IPS-20b (cell line): Measurements from ENCODE around the gene RSPH9.

Source experiments
- H3K27ac ChIP-seq: one replicate; pipeline ENCODE4 v1.5.1; 2013; ENCODE audit warnings: low read length
- H3K27me3 ChIP-seq: 2 replicates; pipeline ENCODE4 v1.6.1; 2013; ENCODE audit warnings: mild to moderate bottlenecking, low read length, inconsistent platforms; ENCODE audit not compliant: insufficient read depth
- H3K36me3 ChIP-seq: 2 replicates; pipeline ENCODE4 v1.6.1; 2013; ENCODE audit warnings: low read depth, mild to moderate bottlenecking, inconsistent platforms, low read length, moderate library complexity; ENCODE audit not compliant: insufficient read depth
- H3K4me1 ChIP-seq: 2 replicates; pipeline ENCODE4 v1.6.1; 2013; ENCODE audit warnings: mild to moderate bottlenecking, control low read depth, inconsistent platforms, low read length, moderate library complexity; ENCODE audit not compliant: insufficient read depth
- H3K4me3 ChIP-seq: 2 replicates; pipeline ENCODE4 v1.5.1; 2013; ENCODE audit warnings: mild to moderate bottlenecking, low read length, inconsistent platforms
- H3K9ac ChIP-seq: 2 replicates; pipeline ENCODE4 v1.6.1; 2013; ENCODE audit warnings: low read depth, mild to moderate bottlenecking, inconsistent platforms, low read length, moderate library complexity
- H3K9me3 ChIP-seq: 2 replicates; pipeline ENCODE4 v1.6.1; 2013; ENCODE audit warnings: mild to moderate bottlenecking, low read depth, low read length, inconsistent platforms; ENCODE audit not compliant: insufficient read depth

The RSPH9 gene, protein sequence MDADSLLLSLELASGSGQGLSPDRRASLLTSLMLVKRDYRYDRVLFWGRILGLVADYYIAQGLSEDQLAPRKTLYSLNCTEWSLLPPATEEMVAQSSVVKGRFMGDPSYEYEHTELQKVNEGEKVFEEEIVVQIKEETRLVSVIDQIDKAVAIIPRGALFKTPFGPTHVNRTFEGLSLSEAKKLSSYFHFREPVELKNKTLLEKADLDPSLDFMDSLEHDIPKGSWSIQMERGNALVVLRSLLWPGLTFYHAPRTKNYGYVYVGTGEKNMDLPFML

DNA sequence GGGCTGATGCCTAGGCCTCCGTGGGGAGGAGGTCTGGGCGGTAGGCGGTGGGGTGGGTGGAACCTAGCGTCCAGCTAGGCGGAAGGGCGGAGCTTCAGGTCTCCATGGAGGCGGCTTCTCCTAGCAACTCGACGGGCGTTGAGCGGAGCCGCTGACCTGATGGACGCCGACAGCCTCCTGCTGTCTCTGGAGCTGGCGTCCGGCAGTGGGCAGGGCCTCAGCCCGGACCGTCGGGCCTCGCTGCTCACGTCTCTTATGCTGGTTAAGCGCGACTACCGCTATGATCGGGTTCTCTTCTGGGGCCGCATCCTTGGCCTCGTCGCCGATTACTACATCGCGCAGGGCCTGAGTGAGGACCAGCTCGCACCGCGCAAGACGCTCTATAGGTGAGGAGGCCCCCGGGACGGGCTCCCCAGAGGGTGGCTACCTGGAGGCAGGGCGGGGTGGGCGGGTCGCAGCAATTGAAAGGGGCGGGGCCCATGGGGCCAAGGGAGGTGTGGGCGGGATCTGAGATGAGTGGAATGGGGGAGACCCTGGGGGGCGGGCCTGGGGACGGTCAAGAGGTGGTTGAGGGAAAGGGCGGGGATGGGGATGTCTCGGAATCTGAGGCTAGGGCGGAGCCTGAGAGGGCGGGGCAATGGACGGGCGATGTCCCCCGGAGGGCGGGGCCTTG is at the start of gene RSPH9:
RSPH9 (plus strand) TSS at position 97 of the 673 bp plus-strand sequence; CDS start at position 160, 63 bp downstream.
- H3K27me3 ChIP-seq = no peaks in the 10 kb centered on the region
- H3K27ac ChIP-seq = no peak within 1 kb of the TSS
- H3K36me3 ChIP-seq = peaks cover 25% of the 10 kb centered on the region
- no peaks in the 10 kb centered on the region for H3K4me1 ChIP-seq
- peak within 1 kb of the TSS; percentile 78 for H3K4me3 ChIP-seq
- H3K9me3 ChIP-seq = no peaks in the 10 kb centered on the region
- H3K9ac ChIP-seq = peak within 1 kb of the TSS; percentile 65; the same call in 1 of the 2 replicates

GRCh38 chr6:43600595-43600994 is 44.2 kb upstream of the RSPH9 start:
- no peaks in the 10 kb centered on the region for H3K27me3 ChIP-seq
- H3K9ac ChIP-seq = no peak overlapping the region
- H3K36me3 ChIP-seq = peaks cover 27% of the 10 kb centered on the region
- no peaks in the 10 kb centered on the region for H3K4me1 ChIP-seq
- H3K9me3 ChIP-seq = no peaks in the 10 kb centered on the region
- H3K4me3 ChIP-seq = no peak overlapping the region
- no peak overlapping the region for H3K27ac ChIP-seq

DNA sequence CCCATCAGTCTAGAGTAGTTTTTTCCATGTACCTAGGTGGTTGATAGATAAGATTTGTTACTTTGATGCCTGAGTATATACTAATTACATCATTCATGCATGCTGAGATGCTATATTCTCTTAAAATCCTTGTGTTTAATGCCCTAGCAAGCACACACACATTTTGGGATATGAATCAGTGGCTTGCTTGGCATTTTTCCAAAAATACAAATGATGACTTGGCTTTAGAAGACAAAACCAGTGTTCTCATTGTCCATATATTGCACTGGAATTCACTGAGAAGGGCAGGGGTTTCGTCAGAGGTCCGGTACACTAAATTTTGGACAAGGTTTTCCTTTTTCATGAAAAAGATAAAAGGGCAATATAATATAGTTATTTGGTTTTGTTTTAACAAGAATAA is 40.7 kb upstream of the RSPH9 start:
- Histone ChIP-seq H3K4me3 (no peak overlapping the region), H3K9ac (no peak overlapping the region), H3K27me3 (no peaks in the 10 kb centered on the region), H3K9me3 (no peaks in the 10 kb centered on the region), H3K4me1 (no peaks in the 10 kb centered on the region), H3K27ac (no peak overlapping the region), H3K36me3 (peaks cover 33% of the 10 kb centered on the region)

- Histone ChIP-seq H3K9me3 (no peaks in the 10 kb centered on the region), H3K4me1 (no peaks in the 10 kb centered on the region), H3K36me3 (peaks cover 41% of the 10 kb centered on the region), H3K9ac (no peak overlapping the region), H3K4me3 (no peak overlapping the region), H3K27ac (no peak overlapping the region), H3K27me3 (no peaks in the 10 kb centered on the region)
Observed at GRCh38 chr6:43606019-43606418, 38.8 kb upstream of the RSPH9 start.

- H3K36me3 ChIP-seq = peaks cover 43% of the 10 kb centered on the region
- H3K9ac ChIP-seq = no peak overlapping the region
Observed at GRCh38 chr6:43608310-43608763, 36.5 kb upstream of the RSPH9 start.

GRCh38 chr6:43608807-43609206 is 36.0 kb upstream of the RSPH9 start:
- H3K36me3 ChIP-seq = peaks cover 44% of the 10 kb centered on the region
- H3K27me3 ChIP-seq = no peaks in the 10 kb centered on the region
- no peak overlapping the region for H3K4me3 ChIP-seq
- H3K9me3 ChIP-seq = no peaks in the 10 kb centered on the region
- no peak overlapping the region for H3K27ac ChIP-seq
- H3K4me1 ChIP-seq = no peaks in the 10 kb centered on the region
- no peak overlapping the region for H3K9ac ChIP-seq

More at GRCh38 chr6:43608310-43608763, 36.5 kb upstream of the RSPH9 start:
- H3K4me3 ChIP-seq = no peak overlapping the region
- no peaks in the 10 kb centered on the region for H3K4me1 ChIP-seq
- no peak overlapping the region for H3K27ac ChIP-seq
- no peaks in the 10 kb centered on the region for H3K27me3 ChIP-seq
- H3K9me3 ChIP-seq = no peaks in the 10 kb centered on the region

DNA sequence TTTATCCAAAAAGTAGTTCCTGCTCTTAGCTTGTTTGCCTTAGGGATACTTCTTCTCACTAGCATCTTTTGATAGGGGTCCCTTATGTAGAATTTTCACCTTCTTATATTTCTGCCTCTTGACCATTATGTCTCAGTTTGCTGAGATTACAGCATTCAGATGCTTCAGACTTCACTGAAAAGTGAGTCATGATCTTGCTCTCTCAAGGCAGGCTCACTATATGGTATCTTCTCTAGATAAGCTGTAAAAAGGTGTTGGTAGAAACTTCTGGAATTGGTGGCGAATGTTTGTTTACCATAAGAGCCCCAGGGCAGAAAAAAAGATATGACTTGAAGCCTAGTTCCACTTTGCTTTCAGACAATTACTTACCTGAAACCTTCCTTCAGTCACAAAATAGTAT is 35.4 kb upstream of the RSPH9 start:
- no peaks in the 10 kb centered on the region for H3K9me3 ChIP-seq
- H3K9ac ChIP-seq = no peak overlapping the region
- H3K4me3 ChIP-seq = no peak overlapping the region
- no peaks in the 10 kb centered on the region for H3K27me3 ChIP-seq
- peaks cover 44% of the 10 kb centered on the region for H3K36me3 ChIP-seq
- H3K27ac ChIP-seq = no peak overlapping the region
- no peaks in the 10 kb centered on the region for H3K4me1 ChIP-seq

DNA sequence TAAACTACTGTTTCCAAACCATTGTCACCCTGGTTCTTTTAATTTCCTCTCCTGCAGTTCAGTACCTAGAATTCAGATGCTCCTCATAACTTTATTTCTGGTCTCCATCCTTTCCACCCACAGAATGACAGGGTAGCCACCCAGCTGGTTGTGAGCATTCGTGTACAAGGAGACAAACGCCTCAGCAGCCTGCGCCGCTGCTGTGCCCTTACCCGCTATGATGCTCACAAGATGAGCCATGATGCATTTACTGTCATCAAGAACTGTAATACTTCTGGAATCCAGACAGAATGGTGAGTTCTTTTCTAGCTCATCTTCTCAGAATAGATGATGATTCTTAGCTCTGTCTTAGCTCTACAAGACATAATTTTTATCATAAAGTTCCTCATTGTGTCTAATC is 34.4 kb upstream of the RSPH9 start:
- H3K9ac ChIP-seq = no peak overlapping the region

GRCh38 chr6:43613721-43614395 is 31.0 kb upstream of the RSPH9 start:
- Histone ChIP-seq H3K9me3 (no peaks in the 10 kb centered on the region), H3K27ac (no peak overlapping the region), H3K9ac (no peak overlapping the region), H3K27me3 (no peaks in the 10 kb centered on the region), H3K36me3 (peaks cover 29% of the 10 kb centered on the region), H3K4me1 (no peaks in the 10 kb centered on the region), H3K4me3 (no peak overlapping the region)

More for the DNA sequence above, 34.4 kb upstream of the RSPH9 start:
- Histone ChIP-seq H3K36me3 (peaks cover 35% of the 10 kb centered on the region), H3K9me3 (no peaks in the 10 kb centered on the region), H3K4me3 (no peak overlapping the region), H3K4me1 (no peaks in the 10 kb centered on the region), H3K27ac (no peak overlapping the region), H3K27me3 (no peaks in the 10 kb centered on the region)

- H3K27me3 ChIP-seq = no peaks in the 10 kb centered on the region
Observed at GRCh38 chr6:43614396-43614730, 30.5 kb upstream of the RSPH9 start.

GRCh38 chr6:43616725-43617472 is 27.9 kb upstream of the RSPH9 start:
- H3K9me3 ChIP-seq = no peaks in the 10 kb centered on the region
- H3K27me3 ChIP-seq = no peaks in the 10 kb centered on the region
- H3K36me3 ChIP-seq = peaks cover 45% of the 10 kb centered on the region
- no peaks in the 10 kb centered on the region for H3K4me1 ChIP-seq
- no peak overlapping the region for H3K27ac ChIP-seq
- no peak overlapping the region for H3K9ac ChIP-seq
- H3K4me3 ChIP-seq = no peak overlapping the region

More at GRCh38 chr6:43614396-43614730, 30.5 kb upstream of the RSPH9 start:
- H3K36me3 ChIP-seq = peaks cover 34% of the 10 kb centered on the region
- H3K9ac ChIP-seq = no peak overlapping the region
- no peak overlapping the region for H3K4me3 ChIP-seq
- H3K27ac ChIP-seq = no peak overlapping the region
- H3K4me1 ChIP-seq = no peaks in the 10 kb centered on the region
- H3K9me3 ChIP-seq = no peaks in the 10 kb centered on the region
